Measurements from ENCODE around the gene MYPN.

Gene MYPN

GRCh38 chr10:68218786-68219185, 109.5 kb downstream of the MYPN start:
- POLR2A ChIA-PET, result interaction anchor here (1.1 kb wide), 1 partner anchor 113 kb away, joined by 3 read pairs; the partner anchor contains the start of gene HNRNPH3
- DNase-seq (ENCODE audit: extremely low spot score), result no peak
- no peak for TF ChIP-seq TARDBP (IDR thresholded peaks at IDR 0.05)
- TF ChIP-seq FOXK2 (IDR thresholded peaks at IDR 0.05), result no peak
- TF ChIP-seq ELF4 (IDR thresholded peaks at IDR 0.05), result no peak
- CTCF ChIA-PET, result no interaction called here

- no peak for DNase-seq (ENCODE audit: extremely low spot score)
- POLR2A ChIA-PET, result no interaction called here
- CTCF ChIA-PET, result no interaction called here
Observed at GRCh38 chr10:68221196-68221595, 111.9 kb downstream of the MYPN start.

DNA sequence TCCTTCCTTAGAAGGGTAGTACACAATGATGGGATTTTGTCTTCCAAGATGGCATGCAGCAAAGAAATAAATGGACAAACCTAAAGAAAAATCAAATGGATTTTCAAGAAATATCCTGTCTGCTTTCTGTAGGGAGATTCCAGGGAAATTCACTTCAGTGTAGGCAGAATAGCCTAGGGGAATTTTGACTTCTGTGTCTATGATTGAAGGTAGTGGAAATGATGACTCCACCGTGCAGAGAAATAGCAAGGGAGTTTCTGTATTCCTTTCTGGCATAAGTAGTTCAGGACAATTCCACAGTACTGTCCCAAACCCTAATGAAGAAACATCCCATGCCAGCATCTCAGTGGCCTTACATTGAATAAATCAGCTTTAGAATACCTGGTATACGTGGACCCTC, 113.1 kb downstream of the MYPN start:
- no peak for TF ChIP-seq L3MBTL2 (conservative IDR thresholded peaks at IDR 0.05)
- TF ChIP-seq ELF4 (IDR thresholded peaks at IDR 0.05), result no peak
- no peak for TF ChIP-seq NFRKB (IDR thresholded peaks at IDR 0.05)
- no peak for DNase-seq (ENCODE audit: extremely low spot score)
- POLR2A ChIA-PET, result interaction anchor here (1.3 kb wide), 1 partner anchor 9 kb away, joined by 4 read pairs; no protein-coding TSS in a partner anchor
- CTCF ChIA-PET, result interaction anchor here (2.2 kb wide), 1 partner anchor 10 kb away, joined by 7 read pairs; no protein-coding TSS in a partner anchor

More at GRCh38 chr10:68221196-68221595, 111.9 kb downstream of the MYPN start:
- TF ChIP-seq BHLHE40 (IDR thresholded peaks at IDR 0.05; ENCODE audit: borderline replicate concordance) (no peak), FOXM1 (IDR thresholded peaks at IDR 0.05; ENCODE audit: borderline replicate concordance) (no peak), ELF4 (IDR thresholded peaks at IDR 0.05) (no peak), FOXK2 (IDR thresholded peaks at IDR 0.05) (no peak)

- DNase-seq (ENCODE audit: extremely low spot score), result no peak
- ChIA-PET CTCF (interaction anchor here (2.2 kb wide), 1 partner anchor 11 kb away, joined by 7 read pairs; no protein-coding TSS in a partner anchor), POLR2A (interaction anchor here (1.3 to 1.7 kb wide), 2 partner anchors 7 to 108 kb away, joined by 4 to 7 read pairs; partner anchors contain the start of gene HNRNPH3)
- TF ChIP-seq ELF4 (IDR thresholded peaks at IDR 0.05), result no peak
- TF ChIP-seq SP1 (IDR thresholded peaks at IDR 0.05), result no peak
- no peak for TF ChIP-seq CTBP1 (IDR thresholded peaks at IDR 0.05; ENCODE audit: borderline replicate concordance)
- no peak for TF ChIP-seq NFRKB (IDR thresholded peaks at IDR 0.05)
- TF ChIP-seq FOXM1 (IDR thresholded peaks at IDR 0.05; ENCODE audit: borderline replicate concordance), result no peak
- TF ChIP-seq, protein P1, sequence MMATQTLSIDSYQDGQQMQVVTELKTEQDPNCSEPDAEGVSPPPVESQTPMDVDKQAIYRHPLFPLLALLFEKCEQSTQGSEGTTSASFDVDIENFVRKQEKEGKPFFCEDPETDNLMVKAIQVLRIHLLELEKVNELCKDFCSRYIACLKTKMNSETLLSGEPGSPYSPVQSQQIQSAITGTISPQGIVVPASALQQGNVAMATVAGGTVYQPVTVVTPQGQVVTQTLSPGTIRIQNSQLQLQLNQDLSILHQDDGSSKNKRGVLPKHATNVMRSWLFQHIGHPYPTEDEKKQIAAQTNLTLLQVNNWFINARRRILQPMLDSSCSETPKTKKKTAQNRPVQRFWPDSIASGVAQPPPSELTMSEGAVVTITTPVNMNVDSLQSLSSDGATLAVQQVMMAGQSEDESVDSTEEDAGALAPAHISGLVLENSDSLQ (IDR thresholded peaks at IDR 0.05), result no peak
- TF ChIP-seq ZNF384 (IDR thresholded peaks at IDR 0.05), result no peak
- no peak for TF ChIP-seq LEF1 (IDR thresholded peaks at IDR 0.05; ENCODE audit: borderline replicate concordance)
- no peak for TF ChIP-seq FOXK2 (IDR thresholded peaks at IDR 0.05)
Observed at GRCh38 chr10:68223535-68224165, 114.4 kb downstream of the MYPN start.

DNA sequence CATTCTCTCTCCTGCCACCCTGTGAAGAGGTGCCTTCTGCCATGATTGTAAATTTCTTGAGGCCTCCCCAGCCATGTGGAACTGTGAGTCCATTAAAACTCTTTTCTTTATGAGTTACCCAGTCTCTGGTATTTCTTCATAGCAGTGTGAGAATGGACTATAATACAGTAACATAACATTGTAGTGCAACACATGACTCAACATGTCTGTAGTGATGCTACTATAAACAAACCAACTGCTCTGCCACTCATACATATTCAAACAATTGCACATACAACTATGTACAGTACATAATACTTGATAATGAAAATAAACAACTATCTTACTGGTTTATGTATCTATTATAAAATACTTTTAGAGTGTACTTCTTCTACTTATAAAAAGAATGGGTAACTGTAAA, 115.5 kb downstream of the MYPN start:
- TF ChIP-seq FOXK2 (IDR thresholded peaks at IDR 0.05) (no peak), LEF1 (IDR thresholded peaks at IDR 0.05; ENCODE audit: borderline replicate concordance) (no peak), L3MBTL2 (conservative IDR thresholded peaks at IDR 0.05) (no peak), NFRKB (IDR thresholded peaks at IDR 0.05) (no peak), ZNF384 (IDR thresholded peaks at IDR 0.05) (no peak), FOXA1 (IDR thresholded peaks at IDR 0.05) (no peak), SP1 (IDR thresholded peaks at IDR 0.05) (no peak), ELF4 (IDR thresholded peaks at IDR 0.05) (no peak), FOXM1 (IDR thresholded peaks at IDR 0.05; ENCODE audit: borderline replicate concordance) (no peak), HDGF (IDR thresholded peaks at IDR 0.05; ENCODE audit: borderline replicate concordance) (no peak), BHLHE40 (IDR thresholded peaks at IDR 0.05; ENCODE audit: borderline replicate concordance) (no peak), ARNT (IDR thresholded peaks at IDR 0.05) (no peak), SUZ12 (IDR thresholded peaks at IDR 0.05) (no peak), TARDBP (IDR thresholded peaks at IDR 0.05) (no peak), CTBP1 (IDR thresholded peaks at IDR 0.05; ENCODE audit: borderline replicate concordance) (no peak)
- TF ChIP-seq, protein P1 (IDR thresholded peaks at IDR 0.05), result no peak
- DNase-seq (ENCODE audit: extremely low spot score), result no peak
- ChIA-PET CTCF (interaction anchor here (1.4 kb wide), 1 partner anchor 12 kb away, joined by 6 read pairs; no protein-coding TSS in a partner anchor), POLR2A (no interaction called here)

DNA sequence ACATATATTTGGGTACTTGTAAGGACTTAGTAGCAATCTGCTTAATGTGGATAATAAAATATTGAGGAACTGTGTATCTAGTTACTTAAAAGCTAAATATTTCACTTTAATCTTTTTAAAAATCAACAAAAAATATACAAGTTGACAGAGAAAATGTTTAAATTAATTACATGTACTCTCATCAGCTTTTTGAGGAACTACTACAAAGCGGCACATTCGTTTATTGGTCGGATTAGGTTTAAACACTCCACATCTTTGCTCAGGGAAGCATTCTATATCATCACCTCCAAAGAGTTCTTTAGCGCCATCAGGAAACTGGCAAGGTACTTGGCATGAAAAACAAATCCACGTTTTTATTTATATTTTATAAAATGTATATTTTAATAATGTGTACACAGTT, 121.0 kb downstream of the MYPN start:
- no peak for DNase-seq (ENCODE audit: extremely low spot score)
- ChIA-PET POLR2A (interaction anchor here (0.8 to 3.3 kb wide), 2 partner anchors 103 to 319 kb away, joined by 3 to 30 read pairs; partner anchors contain the start of genes HNRNPH3 and PBLD), CTCF (interaction anchor here (0.7 to 2.0 kb wide), 3 partner anchors 17 to 346 kb away, joined by 4 to 10 read pairs (median 4); partner anchors contain the start of gene SIRT1)
- TF ChIP-seq FOXK2 (IDR thresholded peaks at IDR 0.05) (no peak), BHLHE40 (IDR thresholded peaks at IDR 0.05; ENCODE audit: borderline replicate concordance) (no peak), FOXM1 (IDR thresholded peaks at IDR 0.05; ENCODE audit: borderline replicate concordance) (no peak), NFRKB (IDR thresholded peaks at IDR 0.05) (no peak), ZNF384 (IDR thresholded peaks at IDR 0.05) (no peak), FOXA1 (IDR thresholded peaks at IDR 0.05) (no peak), SP1 (IDR thresholded peaks at IDR 0.05) (no peak), ARNT (IDR thresholded peaks at IDR 0.05) (no peak), LEF1 (IDR thresholded peaks at IDR 0.05; ENCODE audit: borderline replicate concordance) (no peak)

Measured in HEK293T (cell line).